DND-41 (cell line): Measurements from ENCODE around the gene CABP1.

ENCODE experiments used
- ATAC-seq: fragments of 200-7000 bp; cut with Tn5 transposase; 3 replicates; pipeline ENCODE4 v1.9.1; 2021; ENCODE audit warnings: low read depth; ENCODE audit not compliant: insufficient read depth
- DNase-seq: peaks from one replicate; pipeline ENCODE4 v3.0.0-alpha.2; 2020
- H2AFZ ChIP-seq: 2 replicates; pipeline ENCODE4 v1.6.0; 2012; ENCODE audit warnings: low read depth, low read length
- H3K27ac ChIP-seq: 2 replicates; pipeline ENCODE4 v1.5.1; 2012; ENCODE audit warnings: low read length, inconsistent platforms
- H3K27me3 ChIP-seq: fragments of 200-600 bp; sonication (generic); 2 replicates; pipeline ENCODE4 v1.6.0; 2012; ENCODE audit warnings: low read length, mild to moderate bottlenecking, inconsistent platforms; ENCODE audit not compliant: insufficient read depth, poor library complexity
- H3K36me3 ChIP-seq: 2 replicates; pipeline ENCODE4 v1.5.1; 2012; ENCODE audit warnings: low read length, inconsistent platforms; ENCODE audit not compliant: insufficient read depth
- H3K4me1 ChIP-seq: 2 replicates; pipeline ENCODE4 v1.5.1; 2012; ENCODE audit warnings: mild to moderate bottlenecking, low read length; ENCODE audit not compliant: insufficient read depth
- H3K4me2 ChIP-seq: 2 replicates; pipeline ENCODE4 v1.6.0; 2012; ENCODE audit warnings: mild to moderate bottlenecking, moderate library complexity, low read length, inconsistent platforms; ENCODE audit not compliant: insufficient read depth
- H3K4me3 ChIP-seq, 2 experiments: fragments of 200-600 bp in 1 of 2; shearing (Covaris generic) in 1 of 2; 2 replicates each; pipeline ENCODE4 v1.5.1; 2012 to 2016; ENCODE audit warnings: inconsistent platforms in 2 of 2, low read length in 2 of 2, mild to moderate bottlenecking in 2 of 2, low read depth in 1 of 2, moderate library complexity in 1 of 2
- H3K79me2 ChIP-seq: 2 replicates; pipeline ENCODE4 v1.6.0; 2012; ENCODE audit warnings: low read length, inconsistent platforms; ENCODE audit not compliant: insufficient read depth
- H3K9ac ChIP-seq: 2 replicates; pipeline ENCODE4 v1.6.0; 2012; ENCODE audit warnings: low read depth, mild to moderate bottlenecking, inconsistent platforms, low read length, moderate library complexity
- H3K9me3 ChIP-seq: 2 replicates; pipeline ENCODE4 v1.5.1; 2012; ENCODE audit warnings: low read length, moderate library complexity, mild to moderate bottlenecking, inconsistent platforms; ENCODE audit not compliant: insufficient read depth, severe bottlenecking
- H4K20me1 ChIP-seq: 2 replicates; pipeline ENCODE4 v1.6.0; 2012; ENCODE audit warnings: low read length; ENCODE audit not compliant: insufficient read depth
- EZH2 ChIP-seq: IDR thresholded peaks from 3 replicates; pipeline ENCODE4 v1.6.1; 2012; ENCODE audit warnings: borderline replicate concordance, low read depth, mild to moderate bottlenecking, moderate library complexity, low read length, inconsistent platforms; ENCODE audit not compliant: severe bottlenecking
- TF ChIP-seq, protein P1 (sequence below): IDR thresholded peaks from 2 replicates; pipeline ENCODE4 v1.5.1; 2012; ENCODE audit warnings: borderline replicate concordance, low read length, moderate library complexity, mild to moderate bottlenecking; ENCODE audit not compliant: poor library complexity, severe bottlenecking; ENCODE audit errors: extremely low read depth

Gene CABP1

GRCh38 chr12:120662879-120663278, 22.5 kb downstream of the CABP1 start:
- no peaks in the 10 kb centered on the region for H3K27me3 ChIP-seq
- H3K4me1 ChIP-seq, result no peaks in the 10 kb centered on the region
- H3K4me3 ChIP-seq, result no peak overlapping the region
- H3K4me2 ChIP-seq, result no peak overlapping the region
- no peak for DNase-seq
- H3K36me3 ChIP-seq, result no peaks in the 10 kb centered on the region
- no peaks in the 10 kb centered on the region for H3K9me3 ChIP-seq
- no peaks in the 10 kb centered on the region for H4K20me1 ChIP-seq
- no peak for ATAC-seq
- H3K79me2 ChIP-seq, result no peaks in the 10 kb centered on the region
- no peak overlapping the region for H3K9ac ChIP-seq
- H2AFZ ChIP-seq, result no peak overlapping the region
- no peak for TF ChIP-seq EZH2
- TF ChIP-seq, protein P1, sequence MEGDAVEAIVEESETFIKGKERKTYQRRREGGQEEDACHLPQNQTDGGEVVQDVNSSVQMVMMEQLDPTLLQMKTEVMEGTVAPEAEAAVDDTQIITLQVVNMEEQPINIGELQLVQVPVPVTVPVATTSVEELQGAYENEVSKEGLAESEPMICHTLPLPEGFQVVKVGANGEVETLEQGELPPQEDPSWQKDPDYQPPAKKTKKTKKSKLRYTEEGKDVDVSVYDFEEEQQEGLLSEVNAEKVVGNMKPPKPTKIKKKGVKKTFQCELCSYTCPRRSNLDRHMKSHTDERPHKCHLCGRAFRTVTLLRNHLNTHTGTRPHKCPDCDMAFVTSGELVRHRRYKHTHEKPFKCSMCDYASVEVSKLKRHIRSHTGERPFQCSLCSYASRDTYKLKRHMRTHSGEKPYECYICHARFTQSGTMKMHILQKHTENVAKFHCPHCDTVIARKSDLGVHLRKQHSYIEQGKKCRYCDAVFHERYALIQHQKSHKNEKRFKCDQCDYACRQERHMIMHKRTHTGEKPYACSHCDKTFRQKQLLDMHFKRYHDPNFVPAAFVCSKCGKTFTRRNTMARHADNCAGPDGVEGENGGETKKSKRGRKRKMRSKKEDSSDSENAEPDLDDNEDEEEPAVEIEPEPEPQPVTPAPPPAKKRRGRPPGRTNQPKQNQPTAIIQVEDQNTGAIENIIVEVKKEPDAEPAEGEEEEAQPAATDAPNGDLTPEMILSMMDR, result no peak
- H3K27ac ChIP-seq, result no peak overlapping the region

GRCh38 chr12:120663741-120664140, 23.3 kb downstream of the CABP1 start:
- no peaks in the 10 kb centered on the region for H3K79me2 ChIP-seq
- DNase-seq, result no peak
- H3K4me3 ChIP-seq, result no peak overlapping the region
- no peak for ATAC-seq
- no peaks in the 10 kb centered on the region for H4K20me1 ChIP-seq
- no peaks in the 10 kb centered on the region for H3K9me3 ChIP-seq
- H3K9ac ChIP-seq, result no peak overlapping the region
- no peak overlapping the region for H3K4me2 ChIP-seq
- H2AFZ ChIP-seq, result no peak overlapping the region
- no peak for TF ChIP-seq EZH2
- TF ChIP-seq, protein P1, result no peak
- H3K36me3 ChIP-seq, result no peaks in the 10 kb centered on the region
- H3K27me3 ChIP-seq, result no peaks in the 10 kb centered on the region
- H3K27ac ChIP-seq, result no peak overlapping the region
- H3K4me1 ChIP-seq, result no peaks in the 10 kb centered on the region

- Histone ChIP-seq H3K79me2 (no peaks in the 10 kb centered on the region), H3K9me3 (no peaks in the 10 kb centered on the region), H3K4me3 (no peak overlapping the region), H3K4me1 (no peaks in the 10 kb centered on the region), H3K9ac (no peak overlapping the region), H3K27ac (no peak overlapping the region), H3K27me3 (no peaks in the 10 kb centered on the region), H3K4me2 (no peak overlapping the region), H3K36me3 (no peaks in the 10 kb centered on the region), H4K20me1 (no peaks in the 10 kb centered on the region), H2AFZ (no peak overlapping the region)
- no peak for DNase-seq
- TF ChIP-seq, protein P1, result no peak
- TF ChIP-seq EZH2, result no peak
- ATAC-seq, result no peak
Observed at GRCh38 chr12:120666571-120667390, 26.4 kb downstream of the CABP1 start.
